Right kidney (tissue), 9 donors: ENCODE data around the gene CRYBB3.

Source experiments
- DNase-seq: peaks from one replicate; pipeline ENCODE4 v3.0.0-alpha.2; 2016
- long read RNA-seq, 8 donors: transcript quantifications; one replicate each; lab custom pipeline, GENCODE V29; 2026

Gene CRYBB3
- long read RNA-seq, donor 1 = 0 reads
- long read RNA-seq, donor 2 = 0 reads
- long read RNA-seq, donor 3 = 0 reads
- long read RNA-seq, donor 4 = 0 reads
- long read RNA-seq, donor 5 = 0 reads
- long read RNA-seq, donor 6 = 0 reads
- long read RNA-seq, donor 7 = 0 reads
- long read RNA-seq, donor 8 = 0 reads

DNA sequence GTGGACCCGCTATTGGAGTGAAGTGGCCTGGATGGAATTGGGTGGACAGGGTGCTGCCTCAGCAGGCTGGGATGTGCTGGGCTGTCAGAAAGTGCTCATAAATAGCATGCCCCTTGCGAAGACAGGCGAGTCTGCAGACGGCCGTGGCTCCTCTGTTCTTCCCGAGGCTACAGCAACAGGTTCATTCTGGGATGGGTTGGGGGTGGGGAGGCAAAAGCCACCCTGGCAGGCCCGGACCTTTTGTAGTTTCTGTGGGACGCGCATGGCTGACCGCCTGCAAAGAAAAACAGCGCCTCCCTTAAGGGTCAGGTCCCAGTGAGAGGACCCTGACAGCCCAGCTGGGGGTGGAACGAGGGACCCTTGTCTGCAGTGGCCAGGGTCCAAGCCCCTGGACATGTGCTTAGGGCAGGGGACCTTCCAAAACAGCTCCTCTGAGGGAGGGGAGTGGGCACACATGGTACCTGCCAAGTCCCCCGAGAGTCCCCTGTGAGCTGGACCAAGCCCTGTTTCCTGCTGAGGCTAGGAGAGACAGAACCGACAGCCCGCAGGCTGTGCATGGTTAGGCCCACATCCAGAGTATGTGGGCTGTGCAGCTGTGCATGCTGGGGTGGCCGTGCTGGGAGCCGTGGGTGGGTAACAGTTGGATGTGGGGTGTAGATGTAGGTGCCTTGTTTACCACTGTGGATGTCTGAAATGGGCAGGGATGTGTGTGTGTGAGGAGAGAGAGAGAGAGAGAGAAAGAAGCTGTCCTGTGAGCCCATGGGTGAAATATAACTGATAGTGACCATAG lies at the start of gene CRYBB3:
Gene CRYBB3 (plus strand): TSS at position 128 of the 790 bp plus-strand sequence. CDS start 1,539 bp downstream, outside the sequence.
- DNase-seq = peak; percentile 59

- no peak for DNase-seq
These were observed 45.5 kb upstream of the CRYBB3 start for GRCh38 chr22:25153961-25154666.

DNA sequence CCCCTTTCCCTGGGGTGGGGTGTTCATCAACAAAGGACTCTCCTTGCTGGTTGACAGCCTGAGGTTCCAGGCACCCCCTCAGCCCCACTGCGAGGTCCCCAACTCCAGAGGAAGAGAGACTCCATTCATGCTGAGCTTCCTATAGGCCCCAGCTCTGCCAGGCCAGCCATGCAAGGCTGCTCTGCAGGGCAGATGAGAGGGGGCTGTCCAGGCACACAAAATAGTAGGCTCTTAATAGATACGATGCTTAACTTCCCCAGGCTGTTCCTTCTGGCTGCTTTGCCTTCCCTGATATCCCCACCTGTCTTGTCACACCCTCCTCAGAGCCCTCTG lies 45.0 kb upstream of the CRYBB3 start:
- no peak for DNase-seq

- DNase-seq = no peak
These were observed 42.9 kb upstream of the CRYBB3 start for GRCh38 chr22:25156736-25157135.

DNA sequence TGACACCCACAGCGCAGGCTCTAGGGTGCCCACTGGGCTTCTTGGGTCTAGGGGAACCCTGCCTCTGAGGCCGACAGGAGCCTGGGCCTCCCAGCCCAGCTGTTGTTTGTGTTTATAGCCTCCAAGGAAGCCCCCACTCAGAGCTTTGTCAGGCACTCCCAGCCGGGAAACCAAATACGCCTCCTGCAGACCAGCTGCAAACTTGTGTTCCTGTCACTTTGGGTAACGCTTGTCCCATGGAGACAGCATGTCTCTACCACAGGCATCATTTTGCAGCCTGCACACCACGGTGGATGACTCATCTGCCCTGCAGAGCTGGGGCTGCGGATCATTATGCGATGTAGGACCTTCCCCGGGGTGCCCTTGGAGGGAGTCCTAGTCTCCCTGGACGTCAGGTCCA lies 40.6 kb upstream of the CRYBB3 start:
- DNase-seq = no peak

- DNase-seq = no peak
These were observed 39.3 kb upstream of the CRYBB3 start for GRCh38 chr22:25160120-25160996.

DNA sequence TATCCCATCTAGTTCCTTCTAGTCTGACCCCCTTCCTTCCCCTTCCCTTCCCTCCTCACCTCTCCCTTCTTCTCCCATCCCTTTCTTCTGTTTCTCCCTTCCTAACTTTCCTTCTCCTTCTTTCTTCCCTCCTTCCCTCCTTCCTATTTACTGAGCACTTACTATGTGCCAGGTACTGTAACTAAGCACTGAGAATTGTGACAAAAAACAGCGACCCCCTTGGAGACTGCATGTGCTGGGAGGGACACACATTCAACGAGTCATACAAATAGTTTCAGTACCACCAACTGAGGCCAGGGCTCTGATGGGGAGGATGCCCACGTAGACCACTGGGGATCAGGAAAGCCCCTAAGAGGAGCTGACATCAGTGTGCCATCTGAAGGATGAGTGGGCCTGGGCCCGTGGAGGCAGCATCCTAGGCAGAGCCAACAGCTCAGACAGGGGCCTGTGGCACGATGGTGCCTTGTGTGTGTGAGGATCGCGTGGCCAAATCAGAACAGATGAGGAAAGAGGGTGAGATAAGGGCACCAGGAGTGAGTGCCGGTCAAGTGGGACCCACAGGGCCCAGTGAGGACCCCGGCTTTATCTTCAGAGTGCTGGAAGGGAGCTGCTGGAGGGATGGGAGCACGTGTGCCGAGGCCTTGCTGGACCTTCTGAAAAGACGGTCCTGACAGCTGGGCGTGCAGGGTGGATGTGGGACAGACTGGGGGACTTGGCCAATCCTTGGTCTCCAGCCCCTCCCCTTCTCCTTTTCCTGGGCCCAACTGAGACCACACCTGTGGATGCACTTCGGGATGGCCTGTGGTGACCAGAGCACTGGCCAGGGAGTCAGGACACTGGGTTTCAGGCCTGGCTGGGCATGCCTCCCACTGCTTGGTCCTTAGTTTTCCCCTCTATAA lies 38.4 kb upstream of the CRYBB3 start:
- DNase-seq = no peak

GRCh38 chr22:25161916-25162530 lies 37.6 kb upstream of the CRYBB3 start:
- DNase-seq = no peak

DNA sequence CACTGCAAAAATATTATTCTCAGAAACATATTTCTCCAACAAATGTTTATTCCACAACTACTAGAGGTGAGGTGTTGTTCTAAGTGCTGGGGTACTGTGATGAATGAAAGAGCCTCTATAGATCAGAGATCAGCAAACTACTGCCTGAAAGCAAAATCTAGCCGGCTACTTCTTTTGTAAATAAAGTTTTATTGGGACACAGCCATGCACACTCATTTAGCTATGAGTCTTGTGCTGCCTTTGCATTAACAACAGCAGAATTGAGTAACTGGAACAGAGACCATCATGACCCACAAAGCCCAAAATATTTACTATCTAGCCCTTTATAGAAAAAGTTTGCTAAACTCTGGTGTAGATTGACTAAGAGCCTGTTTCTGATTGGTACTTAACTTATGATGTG lies 37.1 kb upstream of the CRYBB3 start:
- DNase-seq = no peak

DNA sequence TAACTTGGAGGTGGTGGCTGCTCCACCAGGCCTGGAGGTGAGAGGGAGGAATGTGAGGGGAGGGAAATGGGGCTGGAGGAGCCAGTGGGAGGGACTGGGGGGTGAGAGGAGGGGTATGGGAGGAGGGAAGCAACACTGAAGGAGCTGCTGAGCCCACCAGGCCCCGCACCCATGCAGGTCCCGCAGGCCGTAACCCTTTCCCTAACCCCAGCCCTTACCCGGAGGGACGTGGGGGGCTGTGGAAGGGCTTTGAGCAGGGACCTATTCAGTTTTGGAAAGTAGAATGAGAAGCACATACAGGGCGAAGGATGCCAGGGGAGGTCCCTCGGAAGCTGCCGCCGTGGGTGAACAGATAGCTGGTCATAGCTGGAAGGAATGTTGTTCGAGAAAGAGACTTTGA lies 33.9 kb upstream of the CRYBB3 start:
- no peak for DNase-seq

- no peak for DNase-seq
These were observed 33.2 kb upstream of the CRYBB3 start for GRCh38 chr22:25166266-25167040.

DNA sequence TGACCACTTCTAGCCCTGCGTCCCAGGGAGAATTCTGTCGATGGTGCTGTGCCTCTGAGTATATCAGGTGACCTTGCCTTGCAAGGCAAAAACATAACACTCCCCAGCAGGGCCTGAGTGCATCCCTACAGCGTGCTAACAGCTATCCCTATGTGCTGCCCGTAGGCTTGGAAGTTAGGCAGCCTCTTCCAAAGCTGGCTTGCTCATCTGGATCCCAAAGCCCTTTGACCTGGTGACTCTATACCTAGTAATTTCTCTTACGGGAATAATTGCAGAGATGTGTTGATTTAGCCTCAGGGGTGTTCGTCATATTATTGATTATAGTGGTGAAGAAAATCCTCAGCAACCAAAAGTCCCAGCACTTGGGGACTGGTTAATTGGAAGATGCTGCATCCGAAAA lies 32.6 kb upstream of the CRYBB3 start:
- DNase-seq = no peak

- DNase-seq = no peak
These were observed 31.6 kb upstream of the CRYBB3 start for GRCh38 chr22:25167834-25168601.

DNA sequence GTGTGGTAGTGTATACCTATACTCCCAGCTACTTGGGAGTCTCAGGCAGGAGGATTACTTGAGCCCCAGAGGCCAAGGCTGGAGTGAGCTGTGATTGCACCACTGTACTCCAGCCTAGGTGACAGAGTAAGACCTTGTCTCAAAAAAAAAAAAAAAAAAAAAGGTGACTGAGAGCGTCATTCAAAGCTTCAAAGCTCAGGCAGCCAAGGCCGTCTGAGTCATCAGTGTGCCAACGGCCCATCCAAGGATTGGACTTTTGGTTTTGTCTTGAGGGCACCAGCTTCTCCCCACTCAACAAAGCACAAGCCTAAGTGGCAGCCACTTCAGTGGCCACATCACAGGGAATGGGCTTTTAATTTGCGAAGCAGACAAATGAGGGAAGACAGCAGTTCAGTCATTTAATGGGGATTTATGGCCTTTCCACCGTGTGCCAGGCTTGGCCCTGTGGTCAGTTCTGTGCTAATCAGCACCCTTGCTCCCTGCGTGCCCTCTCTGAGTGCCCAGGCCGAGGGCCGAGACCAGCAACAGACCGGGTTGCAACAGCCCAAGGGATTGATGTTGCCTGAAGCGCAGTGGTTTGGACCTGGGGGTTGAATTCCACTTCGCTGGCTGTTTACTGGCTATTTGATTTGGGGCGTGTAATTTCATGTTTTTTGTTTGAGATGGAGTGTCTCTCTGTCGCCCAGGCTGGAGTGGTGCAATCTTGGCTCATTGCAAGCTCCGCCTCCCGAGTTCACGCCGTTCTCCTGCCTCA lies 30.2 kb upstream of the CRYBB3 start:
- DNase-seq = no peak

- DNase-seq = no peak
These were observed 29.2 kb upstream of the CRYBB3 start for GRCh38 chr22:25170426-25170980.

GRCh38 chr22:25172153-25172552 lies 27.5 kb upstream of the CRYBB3 start:
- DNase-seq = no peak

GRCh38 chr22:25174156-25174887 lies 25.3 kb upstream of the CRYBB3 start:
- no peak for DNase-seq
